Fibroblast of the aortic adventitia (primary cell): ENCODE results near the gene TARDBP. TPM values are rescaled to one million over a fixed set of nuclear protein-coding genes. Genes with fewer than 3 reads are reported as not detected.
"Not testable (repeated sequence)": the region's sequence is repeated elsewhere in the genome, so short reads cannot be mapped to it uniquely, and the experiment has no call there.

ENCODE experiments used
- DNase-seq: peaks from one replicate; pipeline ENCODE4 v3.0.0-alpha.2; 2010; ENCODE audit warnings: low read depth
- H3K4me3 ChIP-seq: 2 replicates; pipeline ENCODE4 v1.5.1; 2011; ENCODE audit warnings: low read depth, mild to moderate bottlenecking, control low read depth, low read length, moderate library complexity
- total RNA-seq: library from RNA; depleted of rRNA; stranded (reverse); fragments of >200 nt; gene quantifications from 2 replicates; pipeline ENCODE4 v1.2.3, GENCODE V29; 2012; ENCODE audit warnings: low replicate concordance
- TF ChIP-seq, protein P1 (sequence below): IDR thresholded peaks from 2 replicates; pipeline ENCODE4 v1.5.1; 2011; ENCODE audit warnings: mild to moderate bottlenecking, low read length, control low read depth, inconsistent platforms; ENCODE audit not compliant: insufficient read depth

TARDBP gene
- total RNA-seq, 1 donor = 66.1 TPM

- TF ChIP-seq, protein P1, sequence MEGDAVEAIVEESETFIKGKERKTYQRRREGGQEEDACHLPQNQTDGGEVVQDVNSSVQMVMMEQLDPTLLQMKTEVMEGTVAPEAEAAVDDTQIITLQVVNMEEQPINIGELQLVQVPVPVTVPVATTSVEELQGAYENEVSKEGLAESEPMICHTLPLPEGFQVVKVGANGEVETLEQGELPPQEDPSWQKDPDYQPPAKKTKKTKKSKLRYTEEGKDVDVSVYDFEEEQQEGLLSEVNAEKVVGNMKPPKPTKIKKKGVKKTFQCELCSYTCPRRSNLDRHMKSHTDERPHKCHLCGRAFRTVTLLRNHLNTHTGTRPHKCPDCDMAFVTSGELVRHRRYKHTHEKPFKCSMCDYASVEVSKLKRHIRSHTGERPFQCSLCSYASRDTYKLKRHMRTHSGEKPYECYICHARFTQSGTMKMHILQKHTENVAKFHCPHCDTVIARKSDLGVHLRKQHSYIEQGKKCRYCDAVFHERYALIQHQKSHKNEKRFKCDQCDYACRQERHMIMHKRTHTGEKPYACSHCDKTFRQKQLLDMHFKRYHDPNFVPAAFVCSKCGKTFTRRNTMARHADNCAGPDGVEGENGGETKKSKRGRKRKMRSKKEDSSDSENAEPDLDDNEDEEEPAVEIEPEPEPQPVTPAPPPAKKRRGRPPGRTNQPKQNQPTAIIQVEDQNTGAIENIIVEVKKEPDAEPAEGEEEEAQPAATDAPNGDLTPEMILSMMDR = no peak
- no peak within 1 kb of the TSS for H3K4me3 ChIP-seq
- no peak for DNase-seq
These were observed 34.3 kb downstream of the TARDBP start, which contains the start of gene MASP2 for GRCh38 chr1:11046625-11047365. Gene MASP2 (minus strand): TSS chr1:11047239. CDS start chr1:11047207, 32 bp downstream.

- DNase-seq = not testable (repeated sequence)
These were observed 38.7 kb downstream of the TARDBP start for GRCh38 chr1:11051121-11051520.

DNA sequence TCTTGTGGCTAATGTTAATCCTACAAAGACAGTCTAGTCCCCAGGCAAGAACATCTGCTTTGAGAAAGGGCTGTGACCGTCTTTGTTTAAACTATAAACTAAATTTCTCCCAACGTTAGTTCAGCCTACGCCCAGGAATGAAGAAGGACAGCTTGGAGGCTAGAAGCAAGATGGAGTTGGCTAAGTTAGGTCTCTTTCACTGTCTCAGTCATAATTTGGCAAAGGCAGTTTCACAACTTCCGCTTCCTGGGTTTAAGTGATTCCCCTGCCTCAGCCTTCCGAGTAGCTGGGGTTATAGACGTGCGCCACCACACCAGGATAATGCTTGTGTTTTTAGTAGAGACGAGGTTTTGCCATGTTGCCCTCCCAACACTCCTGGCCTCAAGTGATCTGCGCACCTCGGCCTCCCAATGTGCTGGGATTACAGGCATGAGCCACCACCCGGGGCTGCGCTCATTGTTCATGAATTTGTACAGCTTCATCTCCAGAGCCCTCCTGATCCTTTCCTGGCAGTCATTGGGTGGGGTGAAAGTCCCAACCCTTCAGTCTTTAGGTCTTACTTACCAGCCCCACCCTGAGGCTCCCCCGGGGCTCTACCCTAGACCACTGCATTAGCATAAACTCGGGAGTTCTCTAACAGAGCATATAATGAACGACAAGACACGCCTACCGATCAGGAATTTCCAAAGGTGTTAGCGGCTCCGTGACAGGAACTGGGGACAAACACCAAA lies 39.5 kb downstream of the TARDBP start:
- TF ChIP-seq, protein P1 = no peak
- DNase-seq = no peak
- no peak overlapping the region for H3K4me3 ChIP-seq

More at GRCh38 chr1:11051121-11051520, 38.7 kb downstream of the TARDBP start:
- H3K4me3 ChIP-seq = not testable (repeated sequence)

GRCh38 chr1:11052839-11053757 lies 40.6 kb downstream of the TARDBP start:
- no peak for DNase-seq
- TF ChIP-seq, protein P1 = no peak
- no peak overlapping the region for H3K4me3 ChIP-seq

DNA sequence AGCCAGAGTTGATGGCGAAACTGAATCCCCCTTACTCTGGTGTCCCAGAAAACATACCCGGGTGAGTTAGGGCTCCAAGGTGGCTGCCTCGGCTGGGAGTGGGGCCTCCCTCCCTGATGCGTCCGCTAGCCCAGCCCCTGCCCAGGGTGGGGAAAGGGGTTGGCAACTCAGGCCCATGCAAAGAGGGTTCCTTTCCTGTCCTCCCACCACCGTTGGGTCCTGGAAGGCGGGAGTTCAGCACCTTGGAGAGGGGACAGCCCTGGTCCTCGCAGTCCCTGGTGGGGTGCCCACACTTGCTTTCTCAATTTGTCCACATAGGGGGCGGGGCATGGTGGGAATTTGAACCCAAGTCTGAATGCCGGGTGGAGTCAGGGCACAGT lies 41.3 kb downstream of the TARDBP start:
- no peak overlapping the region for H3K4me3 ChIP-seq
- peak; percentile 22 for DNase-seq
- TF ChIP-seq, protein P1 = no peak

- no peak overlapping the region for H3K4me3 ChIP-seq
- no peak for DNase-seq
- TF ChIP-seq, protein P1 = no peak
These were observed 41.7 kb downstream of the TARDBP start for GRCh38 chr1:11054181-11054580.
